Body of pancreas (tissue), 4 donors: Measurements from ENCODE around the gene ANKRD33B. TPM values are rescaled to one million over a fixed set of nuclear protein-coding genes. Genes with fewer than 3 reads are reported as not detected.

Experiments used
- ATAC-seq: fragments of 150-250 bp; one replicate; pipeline ENCODE4 v1.9.1; 2016
- DNase-seq, 4 donors: peaks; one replicate each; pipeline ENCODE4 v3.0.0-alpha.2; 2019
- H3K27ac ChIP-seq, 4 donors: fragments of 200-600 bp; sonication (generic); 1 replicate in 3 of 4; 2 replicates in 1 of 4; pipeline versions ENCODE4 v1.5.1 to v1.6.1; 2016 to 2019; ENCODE audit warnings: mild to moderate bottlenecking in 1 of 4, mixed read lengths in 1 of 4, moderate library complexity in 1 of 4
- H3K27me3 ChIP-seq, 2 donors: fragments of 200-600 bp; sonication (generic); one replicate each; pipeline ENCODE4 v1.6.0; 2016; ENCODE audit warnings: mild to moderate bottlenecking in 1 of 2
- H3K36me3 ChIP-seq, 2 donors: fragments of 200-600 bp; sonication (generic); replicated peaks in 1 of 2; 2 replicates each; pipeline ENCODE4 v1.5.1; 2016; ENCODE audit warnings: low read depth in 2 of 2; ENCODE audit not compliant: insufficient read depth in 1 of 2
- H3K4me1 ChIP-seq: fragments of 200-600 bp; sonication (generic); one replicate; pipeline ENCODE4 v1.6.0; 2016
- H3K4me3 ChIP-seq, 2 donors: fragments of 200-600 bp; sonication (generic); 1 replicate in 1 of 2; 2 replicates in 1 of 2; pipeline ENCODE4 v1.5.1; 2016 to 2019
- H3K9me3 ChIP-seq, 3 donors: fragments of 200-600 bp; sonication (generic); 1 replicate in 2 of 3; 2 replicates in 1 of 3; pipeline ENCODE4 v1.5.1; 2016
- CTCF ChIP-seq, 7 experiments: fragments of 450-650 bp in 4 of 7; fragments of 200-600 bp in 3 of 7; sonication (generic) in 3 of 7; IDR thresholded peaks; one replicate each; pipeline ENCODE4 v1.5.1; 2016 to 2019; ENCODE audit warnings: antibody characterized with exemption in 7 of 7
- POLR2A ChIP-seq, 3 donors: fragments of 450-650 bp; IDR thresholded peaks; one replicate each; pipeline ENCODE4 v1.6.1; 2016; ENCODE audit warnings: antibody characterized with exemption in 3 of 3, mild to moderate bottlenecking in 2 of 3
- WGBS, 2 donors: methylation state at CpG; one replicate each; pipeline ENCODE4 v1.1.5; 2017; 5-methylcytosine and 5-hydroxymethylcytosine counted together
- intact Hi-C: fragments of 100-400 bp; cut with DNase I; formaldehyde crosslinking; loops from one replicate; pipeline ENCODE4 v1.15.1; 2023
- total RNA-seq, 2 donors: library from RNA; depleted of rRNA; stranded (reverse); fragments of >200 nt; gene quantifications; one replicate each; pipeline ENCODE4 v1.1.0, GENCODE V29; 2016

Gene ANKRD33B
- total RNA-seq, 2 donors from 2014 or later = 2.3 to 3.9 TPM

- Histone ChIP-seq H3K27me3 (no peaks in the 10 kb centered on the region), H3K27ac (no peak overlapping the region), H3K4me3 (no peak overlapping the region), H3K4me1 (peaks cover 23% of the 10 kb centered on the region), H3K36me3 (no peaks in the 10 kb centered on the region), H3K9me3 (no peaks in the 10 kb centered on the region)
- ATAC-seq (no peak), DNase-seq (no peak)
- TF ChIP-seq POLR2A (IDR thresholded peaks at IDR 0.05) (no peak), CTCF (IDR thresholded peaks at IDR 0.05) (no peak)
- 77 to 80% methylated on average over 15 to 16 of the region's 16 CpGs for WGBS, 2 donors
- intact Hi-C loops = no loop called here
Observed at GRCh38 chr5:10691826-10692785, 128.2 kb downstream of the ANKRD33B start.

GRCh38 chr5:10695055-10695649 is 131.3 kb downstream of the ANKRD33B start:
- Histone ChIP-seq H3K27ac (peak overlapping the region; percentile 13 to 62 (median 27)), H3K27me3 (no peaks in the 10 kb centered on the region), H3K4me1 (peaks cover 49% of the 10 kb centered on the region), H3K36me3 (no peaks in the 10 kb centered on the region), H3K4me3 (no peak overlapping the region), H3K9me3 (no peaks in the 10 kb centered on the region)
- intact Hi-C loops = no loop called here
- ATAC-seq = peak; percentile 85
- peak; percentile 64 to 89 (median 87) for TF ChIP-seq CTCF (IDR thresholded peaks at IDR 0.05)
- no peak for TF ChIP-seq POLR2A (IDR thresholded peaks at IDR 0.05)
- DNase-seq = peak; percentile 83 to 91 (median 86)
- WGBS, 2 donors = 5 to 8% methylated on average over 9 to 14 of the region's 14 CpGs

GRCh38 chr5:10695759-10696543 is 132.1 kb downstream of the ANKRD33B start:
- TF ChIP-seq POLR2A (IDR thresholded peaks at IDR 0.05) (no peak), CTCF (IDR thresholded peaks at IDR 0.05) (no peak)
- 69 to 79% methylated on average over 7 of the region's 7 CpGs for WGBS, 2 donors
- Histone ChIP-seq H3K4me1 (peaks cover 57% of the 10 kb centered on the region), H3K27me3 (no peaks in the 10 kb centered on the region), H3K27ac (peak overlapping the region; percentile 20 to 62 (median 38)), H3K36me3 (no peaks in the 10 kb centered on the region), H3K9me3 (no peaks in the 10 kb centered on the region), H3K4me3 (no peak overlapping the region)
- DNase-seq (no peak), ATAC-seq (no peak)
- intact Hi-C loops = no loop called here

- peaks cover 84% of the 10 kb centered on the region for H3K4me1 ChIP-seq
Observed at GRCh38 chr5:10699281-10699874, 135.5 kb downstream of the ANKRD33B start.

More at GRCh38 chr5:10699281-10699874, 135.5 kb downstream of the ANKRD33B start:
- Histone ChIP-seq H3K27ac (peak overlapping the region in 3 of 4 donors; percentile 15 to 90 (median 83)), H3K36me3 (no peaks in the 10 kb centered on the region), H3K9me3 (no peaks in the 10 kb centered on the region), H3K27me3 (no peaks in the 10 kb centered on the region), H3K4me3 (no peak overlapping the region)
- DNase-seq (no peak), ATAC-seq (no peak)
- intact Hi-C loops = no loop called here
- TF ChIP-seq POLR2A (IDR thresholded peaks at IDR 0.05) (no peak), CTCF (IDR thresholded peaks at IDR 0.05) (no peak)
- 74 to 87% methylated on average over 5 of the region's 5 CpGs for WGBS, 2 donors
